Stimulated activated naive CD4-positive, alpha-beta T cell treated with Interleukin-2 at 50 U/mL for 16 hours (primary cell): ENCODE measurements around the gene LRRC72.
"Not testable (repeated sequence)": the region's sequence is repeated elsewhere in the genome, so short reads cannot be mapped to it uniquely, and the experiment has no call there.

Source experiments
- DNase-seq: peaks from one replicate; lab custom pipeline; 2025; lab: John Stamatoyannopoulos, UW

The LRRC72 gene

GRCh38 chr7:16528520-16528919 lies 1.9 kb downstream of the LRRC72 start:
- no peak for DNase-seq

- no peak for DNase-seq
Measured at GRCh38 chr7:16529697-16530096, 3.1 kb downstream of the LRRC72 start.

- DNase-seq: no peak
Measured at GRCh38 chr7:16531707-16532106, 5.1 kb downstream of the LRRC72 start.

- DNase-seq: no peak
Measured at GRCh38 chr7:16532272-16532671, 5.6 kb downstream of the LRRC72 start.

- DNase-seq: no peak
Measured at GRCh38 chr7:16535500-16535899, 8.9 kb downstream of the LRRC72 start.

- not testable (repeated sequence) for DNase-seq
Measured at GRCh38 chr7:16540559-16540958, 13.9 kb downstream of the LRRC72 start.

GRCh38 chr7:16542401-16542800 lies 15.8 kb downstream of the LRRC72 start:
- DNase-seq: no peak

GRCh38 chr7:16543456-16543855 lies 16.8 kb downstream of the LRRC72 start:
- no peak for DNase-seq

GRCh38 chr7:16546921-16547505 lies 20.4 kb downstream of the LRRC72 start:
- no peak for DNase-seq

GRCh38 chr7:16548428-16548827 lies 21.8 kb downstream of the LRRC72 start:
- no peak for DNase-seq

GRCh38 chr7:16550671-16551070 lies 24.0 kb downstream of the LRRC72 start:
- no peak for DNase-seq

- no peak for DNase-seq
Measured at GRCh38 chr7:16554518-16555236, 28.1 kb downstream of the LRRC72 start.

- no peak for DNase-seq
Measured at GRCh38 chr7:16556359-16556758, 29.7 kb downstream of the LRRC72 start.

GRCh38 chr7:16558761-16559302 lies 32.2 kb downstream of the LRRC72 start:
- no peak for DNase-seq

- DNase-seq: no peak
Measured at GRCh38 chr7:16559497-16560179, 33.0 kb downstream of the LRRC72 start.

- no peak for DNase-seq
Measured at GRCh38 chr7:16561943-16562342, 35.3 kb downstream of the LRRC72 start.

GRCh38 chr7:16562456-16563220 lies 36.0 kb downstream of the LRRC72 start:
- DNase-seq: no peak

GRCh38 chr7:16563281-16564022 lies 36.8 kb downstream of the LRRC72 start:
- no peak for DNase-seq

GRCh38 chr7:16564023-16564380 lies 37.4 kb downstream of the LRRC72 start:
- no peak for DNase-seq

GRCh38 chr7:16564909-16565426 lies 38.3 kb downstream of the LRRC72 start:
- DNase-seq: no peak

- no peak for DNase-seq
Measured at GRCh38 chr7:16571941-16572340, 45.3 kb downstream of the LRRC72 start.
